SK-N-SH treated with all-trans-retinoic acid at 6 μM for 48 hours (cell line): ENCODE data around the gene ZDHHC11.
"Not testable (repeated sequence)": the region's sequence is repeated elsewhere in the genome, so short reads cannot be mapped to it uniquely, and the experiment has no call there.

Experiments
- ARNTL ChIP-seq: fragments of 450-650 bp; formaldehyde crosslinking; IDR thresholded peaks from 2 replicates; pipeline ENCODE4 v1.5.0; 2020; ENCODE audit warnings: low read depth, mild to moderate bottlenecking, moderate library complexity, borderline replicate concordance
- PPARA ChIP-seq: fragments of 250-450 bp; sonication (Bioruptor Pico); IDR thresholded peaks from 2 replicates; pipeline ENCODE4 v1.5.0; 2020; ENCODE audit warnings: mild to moderate bottlenecking, borderline replicate concordance
- RARB ChIP-seq: fragments of 250-450 bp; sonication (Bioruptor Pico); IDR thresholded peaks from 2 replicates; pipeline ENCODE4 v1.8.0; 2021; ENCODE audit warnings: mild to moderate bottlenecking, moderate library complexity
- TOX ChIP-seq: fragments of 250-450 bp; sonication (Bioruptor Pico); IDR thresholded peaks from 2 replicates; pipeline ENCODE4 v1.8.0; 2021; ENCODE audit warnings: mild to moderate bottlenecking, moderate library complexity, borderline replicate concordance
- ZNF565 ChIP-seq: fragments of 450-650 bp; formaldehyde crosslinking; conservative IDR thresholded peaks from 2 replicates; pipeline ENCODE4 v1.5.0; 2020; ENCODE audit warnings: low read depth, mild to moderate bottlenecking, moderate library complexity
- TF ChIP-seq, protein P1 (sequence below): fragments of 250-450 bp; sonication (Bioruptor Pico); IDR thresholded peaks from 2 replicates; pipeline ENCODE4 v1.5.0; 2020; ENCODE audit warnings: mild to moderate bottlenecking, moderate library complexity
- TF ChIP-seq, protein P2 (sequence below): fragments of 250-450 bp; sonication (Bioruptor Pico); IDR thresholded peaks from 2 replicates; pipeline ENCODE4 v1.8.0; 2021; ENCODE audit warnings: low read depth, mild to moderate bottlenecking, moderate library complexity, borderline replicate concordance

DNA sequence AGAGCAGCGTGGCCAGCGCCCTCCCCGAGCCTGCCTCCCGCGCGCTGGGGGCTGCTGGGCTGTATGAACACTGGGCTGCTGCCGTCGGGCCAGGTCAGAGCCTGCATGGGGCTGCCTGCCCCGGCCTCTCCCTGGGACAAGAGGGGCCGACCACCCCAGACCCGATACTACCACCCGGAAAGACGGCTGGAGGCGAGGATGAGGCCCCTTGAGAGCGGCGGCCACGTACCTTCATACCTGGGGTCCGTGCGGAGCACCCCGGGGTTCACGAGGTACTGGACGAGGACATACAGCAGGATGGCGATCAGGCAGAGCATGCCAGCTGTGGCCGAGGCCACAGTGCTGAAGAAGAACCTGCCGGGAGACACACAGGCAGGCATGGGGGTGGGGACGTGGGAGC is 7.4 kb downstream of the ZDHHC11 start:
- TF ChIP-seq ARNTL, ZNF565, RARB, PPARA, TOX (CRISPR knock-in tag): not testable (repeated sequence)
- TF ChIP-seq, protein P1, sequence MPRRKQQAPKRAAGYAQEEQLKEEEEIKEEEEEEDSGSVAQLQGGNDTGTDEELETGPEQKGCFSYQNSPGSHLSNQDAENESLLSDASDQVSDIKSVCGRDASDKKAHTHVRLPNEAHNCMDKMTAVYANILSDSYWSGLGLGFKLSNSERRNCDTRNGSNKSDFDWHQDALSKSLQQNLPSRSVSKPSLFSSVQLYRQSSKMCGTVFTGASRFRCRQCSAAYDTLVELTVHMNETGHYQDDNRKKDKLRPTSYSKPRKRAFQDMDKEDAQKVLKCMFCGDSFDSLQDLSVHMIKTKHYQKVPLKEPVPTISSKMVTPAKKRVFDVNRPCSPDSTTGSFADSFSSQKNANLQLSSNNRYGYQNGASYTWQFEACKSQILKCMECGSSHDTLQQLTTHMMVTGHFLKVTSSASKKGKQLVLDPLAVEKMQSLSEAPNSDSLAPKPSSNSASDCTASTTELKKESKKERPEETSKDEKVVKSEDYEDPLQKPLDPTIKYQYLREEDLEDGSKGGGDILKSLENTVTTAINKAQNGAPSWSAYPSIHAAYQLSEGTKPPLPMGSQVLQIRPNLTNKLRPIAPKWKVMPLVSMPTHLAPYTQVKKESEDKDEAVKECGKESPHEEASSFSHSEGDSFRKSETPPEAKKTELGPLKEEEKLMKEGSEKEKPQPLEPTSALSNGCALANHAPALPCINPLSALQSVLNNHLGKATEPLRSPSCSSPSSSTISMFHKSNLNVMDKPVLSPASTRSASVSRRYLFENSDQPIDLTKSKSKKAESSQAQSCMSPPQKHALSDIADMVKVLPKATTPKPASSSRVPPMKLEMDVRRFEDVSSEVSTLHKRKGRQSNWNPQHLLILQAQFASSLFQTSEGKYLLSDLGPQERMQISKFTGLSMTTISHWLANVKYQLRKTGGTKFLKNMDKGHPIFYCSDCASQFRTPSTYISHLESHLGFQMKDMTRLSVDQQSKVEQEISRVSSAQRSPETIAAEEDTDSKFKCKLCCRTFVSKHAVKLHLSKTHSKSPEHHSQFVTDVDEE (CRISPR knock-in tag) = not testable (repeated sequence)
- TF ChIP-seq, protein P2, sequence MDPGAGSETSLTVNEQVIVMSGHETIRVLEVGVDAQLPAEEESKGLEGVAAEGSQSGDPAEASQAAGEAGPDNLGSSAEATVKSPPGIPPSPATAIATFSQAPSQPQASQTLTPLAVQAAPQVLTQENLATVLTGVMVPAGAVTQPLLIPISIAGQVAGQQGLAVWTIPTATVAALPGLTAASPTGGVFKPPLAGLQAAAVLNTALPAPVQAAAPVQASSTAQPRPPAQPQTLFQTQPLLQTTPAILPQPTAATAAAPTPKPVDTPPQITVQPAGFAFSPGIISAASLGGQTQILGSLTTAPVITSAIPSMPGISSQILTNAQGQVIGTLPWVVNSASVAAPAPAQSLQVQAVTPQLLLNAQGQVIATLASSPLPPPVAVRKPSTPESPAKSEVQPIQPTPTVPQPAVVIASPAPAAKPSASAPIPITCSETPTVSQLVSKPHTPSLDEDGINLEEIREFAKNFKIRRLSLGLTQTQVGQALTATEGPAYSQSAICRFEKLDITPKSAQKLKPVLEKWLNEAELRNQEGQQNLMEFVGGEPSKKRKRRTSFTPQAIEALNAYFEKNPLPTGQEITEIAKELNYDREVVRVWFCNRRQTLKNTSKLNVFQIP (CRISPR knock-in tag) = not testable (repeated sequence)
